PC-3 (cell line): Measurements from ENCODE around the gene NDUFB10. TPM values are rescaled to one million over a fixed set of nuclear protein-coding genes. Genes with fewer than 3 reads are reported as not detected.

Experiments used
- ATAC-seq: fragments of 200-7000 bp; cut with Tn5 transposase; 2 replicates; pipeline ENCODE4 v1.9.1; 2020; ENCODE audit warnings: mild to moderate bottlenecking, moderate library complexity
- BruUV-seq: library from RNA; stranded (reverse); fragments of 400-500 nt; replicated peaks from 2 replicates; lab custom pipeline; 2021; lab: Mats Ljungman, UMichigan
- CTCF ChIA-PET: fragments of 300-600 bp; sonication (Branson Sonifier 250); formaldehyde crosslinking; loops from one replicate; lab custom pipeline; 2022; ENCODE audit warnings: antibody characterized with exemption; lab: Charles Lee
- POLR2A ChIA-PET: fragments of 300-600 bp; sonication (Branson Sonifier 250); formaldehyde crosslinking; loops from one replicate; lab custom pipeline; 2022; ENCODE audit warnings: antibody characterized with exemption; ENCODE audit not compliant: unreplicated experiment; lab: Charles Lee
- DNase-seq: peaks from one replicate; pipeline ENCODE4 v3.0.0-alpha.2; 2015
- H2AFZ ChIP-seq: fragments of 300-600 bp; sonication (generic); 2 replicates; pipeline ENCODE4 v1.6.0; 2016; ENCODE audit warnings: antibody characterized with exemption, low read length
- H3F3A ChIP-seq: fragments of 300-600 bp; sonication (generic); one replicate; pipeline ENCODE4 v1.6.0; 2017; ENCODE audit warnings: antibody characterized with exemption, low read length, control low read depth, mild to moderate bottlenecking; ENCODE audit not compliant: unreplicated experiment
- H3K27ac ChIP-seq: fragments of 300-600 bp; sonication (generic); 2 replicates; pipeline ENCODE4 v1.5.1; 2016; ENCODE audit warnings: mild to moderate bottlenecking, low read length
- H3K27me3 ChIP-seq: fragments of 300-600 bp; sonication (generic); 2 replicates; pipeline ENCODE4 v1.6.1; 2016; ENCODE audit warnings: low read length, mixed read lengths
- H3K36me3 ChIP-seq: fragments of 300-600 bp; sonication (generic); 2 replicates; pipeline ENCODE4 v1.6.1; 2016; ENCODE audit warnings: low read depth, mixed run types, low read length, mixed read lengths
- H3K4me1 ChIP-seq: fragments of 300-600 bp; sonication (generic); 2 replicates; pipeline ENCODE4 v1.5.1; 2016; ENCODE audit warnings: low read length; ENCODE audit not compliant: insufficient read depth
- H3K4me2 ChIP-seq: fragments of 300-600 bp; sonication (generic); 2 replicates; pipeline ENCODE4 v1.6.0; 2016; ENCODE audit warnings: low read length
- H3K4me3 ChIP-seq: fragments of 300-600 bp; sonication (generic); 2 replicates; pipeline ENCODE4 v1.5.1; 2016; ENCODE audit warnings: mild to moderate bottlenecking, low read length, mixed read lengths
- H3K79me2 ChIP-seq: fragments of 300-600 bp; sonication (generic); 2 replicates; pipeline ENCODE4 v1.6.1; 2017; ENCODE audit warnings: low read length, mixed read lengths
- H3K9ac ChIP-seq: fragments of 300-600 bp; sonication (generic); 2 replicates; pipeline ENCODE4 v1.6.0; 2016; ENCODE audit warnings: mild to moderate bottlenecking, low read length
- H3K9me2 ChIP-seq: fragments of 300-600 bp; sonication (generic); replicated peaks from 2 replicates; pipeline ENCODE4 v1.6.1; 2016; ENCODE audit warnings: mixed run types, low read length, mixed read lengths
- H3K9me3 ChIP-seq: fragments of 300-600 bp; sonication (generic); 2 replicates; pipeline ENCODE4 v1.6.1; 2016; ENCODE audit warnings: low read length, mixed read lengths
- H4K20me1 ChIP-seq: fragments of 300-600 bp; sonication (generic); 2 replicates; pipeline ENCODE4 v1.6.1; 2016; ENCODE audit warnings: low read length, mixed read lengths
- CTCF ChIP-seq: fragments of 300-600 bp; sonication (generic); conservative IDR thresholded peaks from 2 replicates; pipeline ENCODE4 v1.5.1; 2017; ENCODE audit warnings: antibody characterized with exemption, low read depth, mild to moderate bottlenecking, low read length
- EZH2 ChIP-seq: fragments of 300-600 bp; sonication (generic); IDR thresholded peaks from one replicate; pipeline ENCODE4 v1.6.1; 2017; ENCODE audit warnings: antibody characterized with exemption, mild to moderate bottlenecking, low read length; ENCODE audit not compliant: unreplicated experiment
- EZH2phosphoT487 ChIP-seq: fragments of 300-600 bp; sonication (generic); IDR thresholded peaks from 2 replicates; pipeline ENCODE4 v1.6.1; 2018; ENCODE audit warnings: mild to moderate bottlenecking, antibody characterized with exemption, low read length, borderline replicate concordance
- intact Hi-C: fragments of 100-400 bp; cut with micrococcal nuclease; formaldehyde crosslinking; loops from 2 replicates; pipeline ENCODE4 v1.9.0; 2023
- total RNA-seq: library from RNA; depleted of rRNA; stranded (reverse); fragments of >200 nt; gene quantifications from 2 replicates; pipeline ENCODE4 v1.2.3, GENCODE V29; 2014

NDUFB10 gene
- total RNA-seq, 1 experiment from 2014 or later: 530 TPM

DNA sequence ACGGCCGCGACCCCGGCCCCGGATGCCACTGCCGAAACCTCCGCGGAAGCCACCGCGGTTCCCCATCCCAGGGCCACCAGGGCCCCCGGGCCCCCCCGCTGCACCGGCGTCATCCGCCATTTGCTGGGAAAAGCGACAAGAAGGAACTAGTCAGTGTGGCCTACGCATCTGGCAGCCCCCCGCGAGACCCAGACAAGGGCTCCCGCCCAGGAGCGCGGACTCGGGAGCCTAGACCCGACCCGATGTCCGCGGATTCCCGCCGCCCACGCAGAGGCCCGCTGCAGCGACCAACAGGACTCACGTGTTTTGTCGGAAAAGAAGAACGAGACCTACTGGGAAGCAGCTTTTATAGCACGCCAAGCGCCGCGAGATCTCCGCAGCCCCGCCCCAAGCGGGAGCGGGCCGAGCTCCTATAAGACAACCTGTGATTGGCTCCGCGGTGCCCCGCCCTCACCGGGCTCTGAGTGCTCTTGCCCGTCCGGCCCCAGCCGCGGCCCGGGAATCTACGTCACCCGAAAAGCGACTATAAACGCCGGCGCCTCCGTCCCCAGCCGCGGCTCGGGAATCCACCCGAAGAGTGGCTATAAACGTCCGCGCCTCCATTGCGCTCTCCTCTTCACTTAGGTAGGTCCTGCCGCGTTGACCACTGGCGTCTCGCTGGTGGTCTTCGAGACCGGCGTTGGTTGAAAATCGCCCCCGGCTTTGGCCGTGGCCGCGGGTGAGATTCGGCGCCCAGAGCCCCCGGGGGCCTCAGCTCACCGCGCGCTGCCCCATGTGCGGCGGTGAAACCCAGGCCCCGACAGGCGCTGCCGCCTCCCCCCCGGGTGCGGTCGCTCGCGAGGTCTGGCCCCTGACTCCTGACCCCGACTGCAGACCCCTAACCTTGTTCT lies 5.4 kb downstream of the NDUFB10 start, which contains the start of gene RPS2:
Gene RPS2 (minus strand): TSS at position 321 of the 890 bp plus-strand sequence. CDS start 201 bp downstream, at position 120.
- peaks cover 22% of the 10 kb centered on the region for H3K36me3 ChIP-seq
- H3K27me3 ChIP-seq: no peaks in the 10 kb centered on the region
- peak within 1 kb of the TSS; percentile 96 for H3K4me2 ChIP-seq
- intact Hi-C loops: no loop called here
- H3K9me2 ChIP-seq: no peaks in the 10 kb centered on the region
- H3K4me3 ChIP-seq: peak within 1 kb of the TSS; percentile 96
- H3K27ac ChIP-seq: peak within 1 kb of the TSS; percentile 47
- peaks cover 9% of the 10 kb centered on the region; the same call in 1 of the 2 replicates for H3K4me1 ChIP-seq
- TF ChIP-seq EZH2 (no peak), CTCF (no peak), EZH2phosphoT487 (no peak)
- peak; percentile 95 for DNase-seq
- peaks cover 52% of the 10 kb centered on the region for H3K79me2 ChIP-seq
- H2AFZ ChIP-seq: peak within 1 kb of the TSS; percentile 70
- peaks cover 16% of the 10 kb centered on the region for H3F3A ChIP-seq
- no peaks in the 10 kb centered on the region for H3K9me3 ChIP-seq
- BruUV-seq: no TSS peak
- peaks cover 19% of the 10 kb centered on the region for H4K20me1 ChIP-seq
- H3K9ac ChIP-seq: peak within 1 kb of the TSS; percentile 99
- CTCF ChIA-PET: no interaction called here
- peak; percentile 74 for ATAC-seq
- POLR2A ChIA-PET: interaction anchor here (0.5 to 1.0 kb wide), 9 partner anchors 13 to 1040 kb away, joined by 3 to 25 read pairs (median 5); partner anchors contain the start of genes MSRB1, NUBP2 and SPSB3

DNA sequence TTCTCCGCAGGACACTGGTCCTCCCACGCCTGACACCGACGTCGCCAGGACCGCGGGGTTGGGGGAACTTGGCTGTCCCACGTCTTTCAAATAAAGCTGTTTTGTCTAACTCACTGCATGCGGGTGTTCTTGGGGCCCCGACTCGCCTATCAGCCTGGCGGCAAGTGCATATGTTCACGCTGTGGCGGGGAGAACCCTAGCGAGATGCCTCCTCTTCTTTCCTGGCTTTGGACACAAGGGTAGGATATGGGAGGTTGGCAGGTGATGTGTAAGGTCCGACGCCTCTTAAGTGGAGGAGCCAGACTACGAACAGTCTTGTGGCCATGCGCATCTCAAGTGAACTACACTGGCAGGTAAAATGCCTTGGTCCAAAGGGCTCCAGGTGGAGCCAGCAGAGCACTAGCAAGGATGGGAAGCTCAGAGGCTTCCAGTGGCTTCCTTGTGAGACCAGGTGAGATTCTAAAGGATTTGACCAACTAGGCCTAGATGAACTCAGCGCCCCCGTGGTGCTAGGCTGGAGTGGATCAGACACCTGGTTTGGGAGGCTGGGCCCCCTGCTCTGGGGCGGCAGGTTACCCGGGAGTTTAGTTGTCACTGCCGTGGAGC lies 6.2 kb downstream of the NDUFB10 start:
- H3K4me3 ChIP-seq: peak overlapping the region; percentile 96
- H3K4me2 ChIP-seq: peak overlapping the region; percentile 96
- TF ChIP-seq EZH2 (no peak), EZH2phosphoT487 (no peak), CTCF (no peak)
- H3K9ac ChIP-seq: peak overlapping the region; percentile 99
- POLR2A ChIA-PET: interaction anchor here (0.7 to 1.0 kb wide), 2 partner anchors 60 to 183 kb away, joined by 3 to 9 read pairs; partner anchors contain the start of genes NUBP2 and SPSB3
- peaks cover 14% of the 10 kb centered on the region for H3F3A ChIP-seq
- peak overlapping the region; percentile 47 for H3K27ac ChIP-seq
- ATAC-seq (no peak), DNase-seq (no peak)
- H3K79me2 ChIP-seq: peaks cover 45% of the 10 kb centered on the region
- peak overlapping the region; percentile 70 for H2AFZ ChIP-seq
- no peaks in the 10 kb centered on the region for H3K27me3 ChIP-seq
- peaks cover 9% of the 10 kb centered on the region; the same call in 1 of the 2 replicates for H3K4me1 ChIP-seq
- peaks cover 19% of the 10 kb centered on the region for H4K20me1 ChIP-seq
- no peaks in the 10 kb centered on the region for H3K9me2 ChIP-seq
- CTCF ChIA-PET: no interaction called here
- BruUV-seq: TSS peak; percentile 68
- peaks cover 22% of the 10 kb centered on the region for H3K36me3 ChIP-seq
- intact Hi-C loops: no loop called here
- H3K9me3 ChIP-seq: no peaks in the 10 kb centered on the region
